ENCODE results near the gene ATP9B.

The ATP9B gene

GRCh38 chr18:79410731-79411613 lies 341.8 kb downstream of the ATP9B start (continued):
- TF ChIP-seq ZNF114 (tag by site-specific recombination; IDR thresholded peaks at IDR 0.05) (no peak), BCL11A (tag by site-specific recombination; IDR thresholded peaks at IDR 0.05; ENCODE audit: low read depth) (no peak), KLF16 (tag by site-specific recombination; IDR thresholded peaks at IDR 0.05) (no peak), ZBTB8A (tag by site-specific recombination; IDR thresholded peaks at IDR 0.05) (no peak), ZNF184 (tag by site-specific recombination; IDR thresholded peaks at IDR 0.05) (no peak), SALL2 (tag by site-specific recombination; IDR thresholded peaks at IDR 0.05; ENCODE audit: borderline replicate concordance) (no peak), SP3 (tag by site-specific recombination; IDR thresholded peaks at IDR 0.05) (no peak), ZNF26 (tag by site-specific recombination; IDR thresholded peaks at IDR 0.05) (no peak), ZNF488 (tag by site-specific recombination; IDR thresholded peaks at IDR 0.05) (no peak), ZNF366 (tag by site-specific recombination; conservative IDR thresholded peaks at IDR 0.05) (no peak)

GRCh38 chr18:79411614-79412526 lies 342.7 kb downstream of the ATP9B start:
- POLR2A ChIA-PET = interaction anchor here (0.6 kb wide), 1 partner anchor 20 kb away, joined by 6 read pairs; no protein-coding TSS in a partner anchor
- CTCF ChIA-PET = interaction anchor here (0.6 kb wide), 1 partner anchor 487 kb away, joined by 3 read pairs; no protein-coding TSS in a partner anchor

GRCh38 chr18:79413025-79413424 lies 343.8 kb downstream of the ATP9B start:
- Histone ChIP-seq H3K4me3 (ENCODE audit: low read depth, low read length) (no peak overlapping the region), H3K36me3 (ENCODE audit: control insufficient read depth in 2 of 2, insufficient read depth in 1 of 2, low read length in 2 of 2) (peaks cover 0 to 27% of the 10 kb centered on the region in 2 experiments; a peak in 1 of 3 replicates), H3K9me3 (ENCODE audit: control insufficient read depth, insufficient read depth, low read depth, low read length) (no peaks in the 10 kb centered on the region), H3K4me1 (ENCODE audit: control insufficient read depth, insufficient read depth, low read length) (no peaks in the 10 kb centered on the region), H3K27ac (ENCODE audit: extremely low read depth, low read depth, low read length) (no peak overlapping the region)
- POLR2A ChIA-PET = interaction anchor here (1.4 kb wide), 1 partner anchor 15 kb away, joined by 3 read pairs; no protein-coding TSS in a partner anchor
- TF ChIP-seq ZNF777 (tag by site-specific recombination; IDR thresholded peaks at IDR 0.05; ENCODE audit: borderline replicate concordance) = no peak
- no peak for TF ChIP-seq KLF17 (tag by site-specific recombination; IDR thresholded peaks at IDR 0.05)
- peak; percentile 40; the same call in 1 of the 2 replicates for TF ChIP-seq ATF2 (tag by site-specific recombination; IDR thresholded peaks at IDR 0.05; ENCODE audit: low read depth)
- CTCF ChIA-PET = no interaction called here

More at GRCh38 chr18:79411614-79412526, 342.7 kb downstream of the ATP9B start:
- TF ChIP-seq KLF9 (tag by site-specific recombination; IDR thresholded peaks at IDR 0.05; ENCODE audit: low read depth) = no peak
- peak; percentile 51 for TF ChIP-seq ZIC2 (tag by site-specific recombination; IDR thresholded peaks at IDR 0.05)
- Histone ChIP-seq H3K4me1 (ENCODE audit: control insufficient read depth, insufficient read depth, low read length) (no peaks in the 10 kb centered on the region), H3K4me3 (ENCODE audit: low read depth, low read length) (no peak overlapping the region), H3K36me3 (ENCODE audit: control insufficient read depth in 2 of 2, insufficient read depth in 1 of 2, low read length in 2 of 2) (peaks cover 0 to 27% of the 10 kb centered on the region in 2 experiments; a peak in 1 of 3 replicates), H3K9me3 (ENCODE audit: control insufficient read depth, insufficient read depth, low read depth, low read length) (no peaks in the 10 kb centered on the region), H3K27ac (ENCODE audit: extremely low read depth, low read depth, low read length) (no peak overlapping the region)

Data from HEK293 (cell line).